HepG2 (cell line): ENCODE results near the gene ACE. TPM values are rescaled to one million over a fixed set of nuclear protein-coding genes. Genes with fewer than 3 reads are reported as not detected.

Source experiments
- BRF2 ChIP-seq: sonication (generic); formaldehyde crosslinking; IDR thresholded peaks from 2 replicates; pipeline ENCODE4 v1.8.1; 2022; ENCODE audit warnings: mild to moderate bottlenecking, missing genetic modification reagents
- DNMT1 ChIP-seq: sonication (generic); formaldehyde crosslinking; IDR thresholded peaks from 2 replicates; pipeline ENCODE4 v1.5.1; 2020; ENCODE audit warnings: mild to moderate bottlenecking, missing genetic modification reagents
- FOSL1 ChIP-seq: sonication (generic); formaldehyde crosslinking; IDR thresholded peaks from 2 replicates; pipeline ENCODE4 v1.9.0; 2021; ENCODE audit warnings: missing genetic modification reagents, borderline replicate concordance
- HOXA7 ChIP-seq: sonication (generic); formaldehyde crosslinking; IDR thresholded peaks from 2 replicates; pipeline ENCODE4 v1.8.1; 2022; ENCODE audit warnings: mild to moderate bottlenecking, missing genetic modification reagents, moderate library complexity
- KDM2A ChIP-seq: sonication (generic); formaldehyde crosslinking; IDR thresholded peaks from 2 replicates; pipeline ENCODE4 v1.4.0; 2020; ENCODE audit warnings: low read depth, missing genetic modification reagents, borderline replicate concordance
- MLX ChIP-seq: IDR thresholded peaks from 2 replicates; pipeline ENCODE4 v1.6.1; 2016
- NKX3-1 ChIP-seq: sonication (generic); formaldehyde crosslinking; IDR thresholded peaks from 2 replicates; pipeline ENCODE4 v1.5.0; 2020; ENCODE audit warnings: missing genetic modification reagents
- NR1H2 ChIP-seq: sonication (generic); formaldehyde crosslinking; IDR thresholded peaks from 2 replicates; pipeline ENCODE4 v1.8.1; 2022; ENCODE audit warnings: low read depth, missing genetic modification reagents, borderline replicate concordance
- ONECUT2 ChIP-seq: sonication (generic); formaldehyde crosslinking; IDR thresholded peaks from 2 replicates; pipeline ENCODE4 v1.4.0; 2020; ENCODE audit warnings: missing genetic modification reagents
- SIN3A ChIP-seq: IDR thresholded peaks from 2 replicates; pipeline ENCODE4 v1.6.1; 2011; ENCODE audit warnings: low read depth, mild to moderate bottlenecking, control low read depth, low read length, borderline replicate concordance
- ZBTB1 ChIP-seq: sonication (generic); formaldehyde crosslinking; IDR thresholded peaks from 2 replicates; pipeline ENCODE4 v1.4.0; 2020; ENCODE audit warnings: missing genetic modification reagents, borderline replicate concordance
- ZNF136 ChIP-seq: sonication (generic); formaldehyde crosslinking; IDR thresholded peaks from 2 replicates; pipeline ENCODE4 v1.8.1; 2022; ENCODE audit warnings: low read depth, mild to moderate bottlenecking, moderate library complexity, missing genetic modification reagents
- ZNF280D ChIP-seq: sonication (generic); formaldehyde crosslinking; IDR thresholded peaks from 2 replicates; pipeline ENCODE4 v1.5.1; 2020; ENCODE audit warnings: mild to moderate bottlenecking, missing genetic modification reagents
- ZNF513 ChIP-seq: sonication (generic); formaldehyde crosslinking; conservative IDR thresholded peaks from 2 replicates; pipeline ENCODE4 v1.5.0; 2020; ENCODE audit warnings: missing genetic modification reagents
- ZNF549 ChIP-seq: sonication (generic); formaldehyde crosslinking; IDR thresholded peaks from 2 replicates; pipeline ENCODE4 v1.5.0; 2020; ENCODE audit warnings: missing genetic modification reagents
- ZNF740 ChIP-seq: sonication (generic); formaldehyde crosslinking; IDR thresholded peaks from 2 replicates; pipeline ENCODE4 v1.4.0; 2020; ENCODE audit warnings: missing genetic modification reagents
- ZNF770 ChIP-seq: sonication (generic); formaldehyde crosslinking; IDR thresholded peaks from 2 replicates; pipeline ENCODE4 v1.5.0; 2020; ENCODE audit warnings: mild to moderate bottlenecking, missing genetic modification reagents
- ZNF775 ChIP-seq: sonication (generic); formaldehyde crosslinking; IDR thresholded peaks from 2 replicates; pipeline ENCODE4 v1.4.0; 2020; ENCODE audit warnings: missing genetic modification reagents, mild to moderate bottlenecking, moderate library complexity, borderline replicate concordance
- ZNF784 ChIP-seq: sonication (generic); formaldehyde crosslinking; IDR thresholded peaks from 2 replicates; pipeline ENCODE4 v1.5.1; 2020; ENCODE audit warnings: missing genetic modification reagents, mild to moderate bottlenecking, borderline replicate concordance
- polyA plus RNA-seq, 8 experiments: library from polyadenylated mRNA; depleted of rRNA in 3 of 8; stranded (reverse) in 7 of 8; unstranded in 1 of 8; fragments of >200 nt; fragmentation: Illumina TruSeq in 4 of 8; extraction: Trizol in 4 of 8; gene quantifications; 2 replicates each; pipeline versions ENCODE4 v1.2.1 to v1.2.3, GENCODE V29; 2011 to 2016; ENCODE audit warnings: low read depth in 4 of 8, missing spikeins in 1 of 8, mixed read lengths in 1 of 8; ENCODE audit not compliant: insufficient read depth in 1 of 8
- total RNA-seq, 5 experiments: library from RNA; depleted of rRNA; stranded (reverse); fragments of >200 nt; fragmentation: Illumina TruSeq; extraction: Trizol; gene quantifications; 2 replicates each; pipeline ENCODE4 v1.2.3, GENCODE V29; 2016; ENCODE audit warnings: low read depth in 1 of 5

Gene ACE
- total and polyA plus RNA-seq, 2 of the 13 experiments (the other 11 are each of a cell fraction or from before 2014, with no cell fraction given): 0.08 to 0.13 TPM

- TF ChIP-seq ZNF770 (no peak), ONECUT2 (CRISPR knock-in tag) (no peak), ZNF784 (CRISPR knock-in tag) (no peak), DNMT1 (CRISPR knock-in tag) (no peak), FOSL1 (CRISPR knock-in tag) (no peak), HOXA7 (CRISPR knock-in tag) (no peak), MLX (peak; percentile 20; the same call in 1 of the 2 replicates), NKX3-1 (CRISPR knock-in tag) (no peak), ZBTB1 (CRISPR knock-in tag) (no peak; the same call in 1 of the 2 replicates), ZNF775 (CRISPR knock-in tag) (no peak), SIN3A (no peak), ZNF136 (CRISPR knock-in tag) (no peak), NR1H2 (CRISPR knock-in tag) (no peak), BRF2 (CRISPR knock-in tag) (no peak), KDM2A (CRISPR knock-in tag) (no peak; the same call in 1 of the 2 replicates), ZNF513 (CRISPR knock-in tag) (no peak), ZNF280D (CRISPR knock-in tag) (no peak), ZNF740 (CRISPR knock-in tag) (no peak), ZNF549 (no peak)
Measured at GRCh38 chr17:63431939-63432804, 44.7 kb upstream of the ACE start (continued).
